Measurements from ENCODE around the gene KPTN.

GRCh38 chr19:47471381-47471732, 12.7 kb downstream of the KPTN start:
- TF ChIP-seq CTCF (IDR thresholded peaks at IDR 0.05; ENCODE audit: low read depth, low read length, poor library complexity, severe bottlenecking), result no peak
- TF ChIP-seq EZH2phosphoT487 (IDR thresholded peaks at IDR 0.05; ENCODE audit: borderline replicate concordance, low read length), result no peak

Data from DOHH2 (cell line).